ENCODE measurements around the gene UQCC2.

Gene UQCC2

GRCh38 chr6:33755070-33755869, 43.8 kb upstream of the UQCC2 start:
- TF ChIP-seq, protein P1, sequence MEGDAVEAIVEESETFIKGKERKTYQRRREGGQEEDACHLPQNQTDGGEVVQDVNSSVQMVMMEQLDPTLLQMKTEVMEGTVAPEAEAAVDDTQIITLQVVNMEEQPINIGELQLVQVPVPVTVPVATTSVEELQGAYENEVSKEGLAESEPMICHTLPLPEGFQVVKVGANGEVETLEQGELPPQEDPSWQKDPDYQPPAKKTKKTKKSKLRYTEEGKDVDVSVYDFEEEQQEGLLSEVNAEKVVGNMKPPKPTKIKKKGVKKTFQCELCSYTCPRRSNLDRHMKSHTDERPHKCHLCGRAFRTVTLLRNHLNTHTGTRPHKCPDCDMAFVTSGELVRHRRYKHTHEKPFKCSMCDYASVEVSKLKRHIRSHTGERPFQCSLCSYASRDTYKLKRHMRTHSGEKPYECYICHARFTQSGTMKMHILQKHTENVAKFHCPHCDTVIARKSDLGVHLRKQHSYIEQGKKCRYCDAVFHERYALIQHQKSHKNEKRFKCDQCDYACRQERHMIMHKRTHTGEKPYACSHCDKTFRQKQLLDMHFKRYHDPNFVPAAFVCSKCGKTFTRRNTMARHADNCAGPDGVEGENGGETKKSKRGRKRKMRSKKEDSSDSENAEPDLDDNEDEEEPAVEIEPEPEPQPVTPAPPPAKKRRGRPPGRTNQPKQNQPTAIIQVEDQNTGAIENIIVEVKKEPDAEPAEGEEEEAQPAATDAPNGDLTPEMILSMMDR (IDR thresholded peaks at IDR 0.05) = no peak
- TF ChIP-seq ZFX (IDR thresholded peaks at IDR 0.05; ENCODE audit: borderline replicate concordance) = no peak
- H3K27ac ChIP-seq = no peak overlapping the region

DNA sequence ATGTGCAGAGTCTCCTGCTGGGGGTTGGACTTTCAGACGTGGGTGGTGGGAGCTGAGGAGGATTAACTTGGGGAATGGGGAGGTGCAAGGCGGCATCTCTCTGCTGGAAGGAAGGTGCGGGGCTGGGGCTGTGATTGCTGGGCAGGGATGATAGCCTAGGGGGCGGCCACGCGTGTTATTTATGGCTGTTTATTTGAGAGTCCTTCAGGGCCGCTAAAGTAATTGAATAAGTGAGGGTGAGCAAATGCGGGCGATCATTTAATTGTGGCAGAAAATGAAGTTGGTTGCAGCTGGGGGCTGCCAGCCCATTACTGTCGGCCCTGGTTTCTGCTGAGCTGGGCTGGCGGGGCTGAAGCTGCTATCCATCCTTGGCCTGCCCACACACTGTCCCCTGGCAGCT, 42.7 kb upstream of the UQCC2 start:
- no peak overlapping the region for H3K27ac ChIP-seq
- TF ChIP-seq, protein P1 (IDR thresholded peaks at IDR 0.05) = no peak
- no peak for TF ChIP-seq ZFX (IDR thresholded peaks at IDR 0.05; ENCODE audit: borderline replicate concordance)

GRCh38 chr6:33752646-33753015, 41.1 kb upstream of the UQCC2 start:
- no peak for TF ChIP-seq ZFX (IDR thresholded peaks at IDR 0.05; ENCODE audit: borderline replicate concordance)
- TF ChIP-seq, protein P1 (IDR thresholded peaks at IDR 0.05) = no peak
- H3K27ac ChIP-seq = no peak overlapping the region; the same call in 1 of the 2 replicates

GRCh38 chr6:33751771-33752645, 40.5 kb upstream of the UQCC2 start:
- no peak overlapping the region; the same call in 1 of the 2 replicates for H3K27ac ChIP-seq
- TF ChIP-seq ZFX (IDR thresholded peaks at IDR 0.05; ENCODE audit: borderline replicate concordance) = no peak
- TF ChIP-seq, protein P1 (IDR thresholded peaks at IDR 0.05) = no peak

DNA sequence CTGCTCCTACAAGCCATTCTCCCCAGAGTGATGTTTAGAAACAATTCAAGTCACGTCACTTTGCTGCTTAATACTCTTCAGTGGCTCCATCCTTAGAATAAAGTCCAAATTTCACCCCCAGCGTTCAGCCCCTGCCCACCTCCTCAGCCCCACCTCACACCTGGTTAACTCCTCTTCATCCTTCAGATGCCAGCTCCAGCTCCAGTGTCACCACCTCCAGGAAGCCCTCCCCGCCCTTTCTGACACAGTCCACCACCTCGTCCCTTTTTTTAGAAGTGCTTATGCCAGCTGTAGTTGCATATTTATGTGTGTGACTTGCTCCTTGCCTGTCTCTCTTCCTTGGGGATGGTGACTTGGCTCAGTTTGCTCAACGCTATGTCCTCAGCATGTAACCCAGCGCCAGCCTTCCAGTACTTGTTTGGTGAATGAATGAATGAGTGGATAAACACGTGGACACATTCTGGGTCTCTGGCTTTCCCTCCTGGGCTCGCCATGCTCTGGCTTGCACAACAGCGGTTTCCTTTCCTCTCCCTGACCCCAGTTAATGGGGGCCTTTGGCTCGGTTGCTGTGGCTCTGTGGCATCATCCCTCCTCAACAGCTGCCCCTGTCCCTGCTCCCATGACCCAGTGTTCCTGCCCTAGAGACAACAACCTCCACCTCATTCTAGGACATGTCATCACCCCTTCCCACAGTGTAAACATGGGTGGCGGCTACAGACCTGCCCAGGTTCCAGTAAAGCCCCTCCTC, 38.9 kb upstream of the UQCC2 start:
- TF ChIP-seq, protein P1 (IDR thresholded peaks at IDR 0.05) = no peak
- TF ChIP-seq ZFX (IDR thresholded peaks at IDR 0.05; ENCODE audit: borderline replicate concordance) = no peak
- no peak overlapping the region for H3K27ac ChIP-seq

GRCh38 chr6:33749401-33749800, 37.9 kb upstream of the UQCC2 start:
- TF ChIP-seq ZFX (IDR thresholded peaks at IDR 0.05; ENCODE audit: borderline replicate concordance) = no peak
- TF ChIP-seq, protein P1 (IDR thresholded peaks at IDR 0.05) = no peak

More at GRCh38 chr6:33749401-33749800, 37.9 kb upstream of the UQCC2 start:
- H3K27ac ChIP-seq = no peak overlapping the region

Data from 22Rv1 (cell line).